Hypothalamus (tissue), 51 donors: ENCODE measurements around the gene OSBPL9.
"Not testable (repeated sequence)": the region's sequence is repeated elsewhere in the genome, so short reads cannot be mapped to it uniquely, and the experiment has no call there.

Experiments
- DNase-seq, 51 donors: peaks; one replicate each; lab custom pipeline; 2025; lab: John Stamatoyannopoulos, UW

Gene OSBPL9

GRCh38 chr1:51701782-51702181 lies 84.9 kb downstream of the OSBPL9 start:
- DNase-seq, result not testable (repeated sequence)

GRCh38 chr1:51702220-51702619 lies 85.3 kb downstream of the OSBPL9 start:
- not testable (repeated sequence) for DNase-seq

- DNase-seq, result no peak
Measured at GRCh38 chr1:51705035-51705434, 88.1 kb downstream of the OSBPL9 start.

GRCh38 chr1:51708911-51709760 lies 92.2 kb downstream of the OSBPL9 start:
- DNase-seq, result peak in 8 of 51 donors; percentile 3 to 19 (median 13)

DNA sequence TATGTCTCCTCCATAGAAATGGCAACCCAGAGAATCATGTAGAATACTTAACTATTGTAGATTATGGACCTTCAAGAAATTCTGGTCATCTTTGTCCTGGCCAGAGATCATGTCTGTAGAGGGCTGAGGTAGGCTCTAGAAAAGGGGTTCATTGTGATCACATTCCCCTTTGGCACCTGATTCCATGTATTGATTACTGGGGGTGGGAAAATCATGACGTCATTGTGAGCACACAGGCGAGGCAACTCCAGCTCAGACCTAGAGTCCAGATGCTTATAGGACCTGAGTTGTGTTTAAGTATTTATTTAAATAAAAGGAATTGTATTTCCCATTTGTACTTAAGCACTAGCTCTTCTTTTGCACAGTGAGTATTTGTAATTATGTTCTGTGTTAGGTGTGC lies 93.1 kb downstream of the OSBPL9 start:
- no peak for DNase-seq

GRCh38 chr1:51712590-51712989 lies 95.7 kb downstream of the OSBPL9 start:
- no peak for DNase-seq

GRCh38 chr1:51714374-51715019 lies 97.6 kb downstream of the OSBPL9 start:
- DNase-seq, result no peak

GRCh38 chr1:51715369-51715768 lies 98.5 kb downstream of the OSBPL9 start:
- no peak for DNase-seq

- no peak for DNase-seq
Measured at GRCh38 chr1:51716746-51717145, 99.9 kb downstream of the OSBPL9 start.

GRCh38 chr1:51717842-51718241 lies 101.0 kb downstream of the OSBPL9 start:
- DNase-seq, result no peak

- no peak for DNase-seq
Measured at GRCh38 chr1:51719146-51719545, 102.3 kb downstream of the OSBPL9 start.

- no peak for DNase-seq
Measured at GRCh38 chr1:51724797-51725196, 107.9 kb downstream of the OSBPL9 start.

GRCh38 chr1:51726051-51726450 lies 109.2 kb downstream of the OSBPL9 start:
- no peak for DNase-seq

- no peak for DNase-seq
Measured at GRCh38 chr1:51726544-51727225, 109.8 kb downstream of the OSBPL9 start.

DNA sequence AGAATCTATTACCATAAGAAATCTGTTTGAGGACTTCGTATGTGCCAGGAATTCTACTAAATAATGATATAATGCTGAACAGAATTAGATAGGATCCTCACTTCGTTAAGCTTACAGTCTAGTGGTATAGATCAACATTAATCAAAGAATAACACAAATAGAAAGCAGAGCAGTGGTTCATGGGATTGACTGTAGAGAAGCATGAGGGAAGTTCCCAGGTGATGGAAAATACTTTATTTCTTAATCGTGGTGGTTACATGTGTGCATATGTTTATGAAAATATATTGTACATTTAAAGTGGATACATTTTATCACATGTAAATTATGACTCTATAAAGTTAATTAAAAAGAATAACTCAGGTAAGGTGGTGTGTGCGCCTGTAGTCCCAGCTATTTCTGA lies 110.5 kb downstream of the OSBPL9 start:
- no peak for DNase-seq

GRCh38 chr1:51728611-51729155 lies 111.8 kb downstream of the OSBPL9 start:
- DNase-seq, result no peak

- peak in 47 of 51 donors; percentile 9 to 82 (median 58) for DNase-seq
Measured at GRCh38 chr1:51729156-51729823, 112.4 kb downstream of the OSBPL9 start.

DNA sequence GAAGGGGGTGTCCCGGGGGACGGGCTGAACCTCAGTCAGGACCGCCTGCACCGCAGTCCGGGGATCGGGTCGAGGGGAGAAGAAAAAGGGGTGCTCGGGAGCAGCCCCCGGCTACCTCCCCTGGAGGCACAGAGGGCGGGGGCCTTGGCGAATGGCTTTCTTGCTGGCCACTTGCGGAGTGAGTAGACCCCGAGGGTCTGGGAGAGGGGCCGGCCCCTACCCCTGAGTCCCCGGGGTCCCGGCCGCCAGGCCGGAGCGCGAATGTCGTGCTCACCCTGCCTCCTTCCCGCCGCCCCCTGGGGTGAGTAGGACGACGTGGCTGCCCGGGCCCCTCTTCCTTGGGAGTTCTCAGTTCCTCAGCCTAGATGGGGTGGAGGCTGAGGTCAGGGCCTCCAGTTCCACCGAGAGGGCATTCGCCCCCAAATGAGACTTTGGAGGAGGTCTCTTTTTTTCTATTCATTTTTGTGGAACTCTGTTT lies 113.0 kb downstream of the OSBPL9 start:
- peak in 5 of 51 donors; percentile 7 to 37 (median 22) for DNase-seq

- DNase-seq, result no peak
Measured at GRCh38 chr1:51731998-51732397, 115.1 kb downstream of the OSBPL9 start.

- no peak for DNase-seq
Measured at GRCh38 chr1:51732701-51733425, 116.0 kb downstream of the OSBPL9 start.
